Mesenteric fat pad (tissue), 1 donor: ENCODE measurements around the gene CCDC116. TPM values are rescaled to one million over a fixed set of nuclear protein-coding genes. Genes with fewer than 3 reads are reported as not detected.
"Not testable (repeated sequence)": the region's sequence is repeated elsewhere in the genome, so short reads cannot be mapped to it uniquely, and the experiment has no call there.

Experiments
- DNase-seq: peaks from one replicate; pipeline ENCODE4 v3.0.0-alpha.2; 2020; ENCODE audit warnings: low spot score
- total RNA-seq: library from RNA; stranded (reverse); fragmentation: NEBNext Ultra II Directional; extraction: Animal tissue kit (Norgen Biotek cat#: 25700); gene quantifications from one replicate; pipeline ENCODE4 v1.2.1, GENCODE V29; 2021
- donor health status: DM: yes; HTN: yes; CAD: no.

The CCDC116 gene
- total RNA-seq, 1 donor from 2014 or later, result 0.39 TPM

DNA sequence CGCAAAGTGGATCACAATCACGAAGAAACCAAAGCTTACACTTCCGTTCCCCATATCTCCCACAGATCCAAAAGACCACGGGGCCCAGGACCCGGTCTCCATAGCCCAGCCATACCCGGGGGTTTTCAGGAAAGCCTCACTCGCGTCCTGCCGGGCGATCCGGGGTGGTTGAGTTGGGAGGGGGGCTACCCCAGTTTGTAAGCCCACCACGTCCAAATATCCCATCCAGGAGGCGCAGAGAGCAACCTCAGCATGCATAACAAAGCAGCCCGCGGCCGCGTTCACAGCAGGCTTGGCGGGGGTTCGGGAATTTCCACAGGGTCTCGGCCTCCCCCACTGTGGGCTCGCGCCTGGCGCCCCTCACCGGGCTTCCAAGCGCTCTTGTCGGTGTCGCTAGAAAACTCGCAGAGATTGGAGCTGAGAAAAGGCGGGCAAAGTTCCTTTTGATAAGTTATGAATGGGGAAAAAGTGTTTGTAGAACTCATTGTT is 19.0 kb downstream of the CCDC116 start:
- DNase-seq, result no peak

DNA sequence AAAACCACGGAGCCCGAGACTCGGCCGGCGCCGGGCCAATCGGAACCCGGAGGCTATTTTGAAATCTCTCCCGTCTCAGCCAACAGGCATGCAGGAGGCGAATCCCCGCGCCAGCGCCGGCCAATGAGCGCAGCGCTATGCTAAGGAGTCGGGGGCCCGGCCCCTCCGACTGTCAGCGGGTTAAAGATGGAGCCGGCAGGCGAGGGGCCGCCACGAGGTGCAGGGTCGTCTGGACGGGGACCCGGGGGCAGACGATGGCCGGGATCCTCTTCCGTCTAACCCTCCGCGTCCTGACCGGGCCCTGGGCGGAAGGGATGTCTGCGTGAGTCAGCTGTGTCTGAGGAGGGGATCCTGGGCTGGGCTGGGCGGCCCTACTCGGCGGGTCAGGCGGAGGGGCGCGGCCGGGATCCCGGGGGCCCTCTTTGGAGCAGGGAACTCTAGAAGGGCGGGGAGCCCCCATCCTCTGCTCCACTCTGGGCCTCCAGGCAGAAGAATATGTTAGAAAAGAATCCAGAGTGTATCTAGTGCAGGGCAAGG is 19.5 kb downstream of the CCDC116 start:
- DNase-seq, result peak; percentile 95

GRCh38 chr22:21652547-21653545 is 20.3 kb downstream of the CCDC116 start:
- DNase-seq, result no peak

- DNase-seq, result no peak
These were observed 24.4 kb downstream of the CCDC116 start for GRCh38 chr22:21657020-21657359.

GRCh38 chr22:21657360-21658032 is 24.9 kb downstream of the CCDC116 start:
- DNase-seq, result no peak

DNA sequence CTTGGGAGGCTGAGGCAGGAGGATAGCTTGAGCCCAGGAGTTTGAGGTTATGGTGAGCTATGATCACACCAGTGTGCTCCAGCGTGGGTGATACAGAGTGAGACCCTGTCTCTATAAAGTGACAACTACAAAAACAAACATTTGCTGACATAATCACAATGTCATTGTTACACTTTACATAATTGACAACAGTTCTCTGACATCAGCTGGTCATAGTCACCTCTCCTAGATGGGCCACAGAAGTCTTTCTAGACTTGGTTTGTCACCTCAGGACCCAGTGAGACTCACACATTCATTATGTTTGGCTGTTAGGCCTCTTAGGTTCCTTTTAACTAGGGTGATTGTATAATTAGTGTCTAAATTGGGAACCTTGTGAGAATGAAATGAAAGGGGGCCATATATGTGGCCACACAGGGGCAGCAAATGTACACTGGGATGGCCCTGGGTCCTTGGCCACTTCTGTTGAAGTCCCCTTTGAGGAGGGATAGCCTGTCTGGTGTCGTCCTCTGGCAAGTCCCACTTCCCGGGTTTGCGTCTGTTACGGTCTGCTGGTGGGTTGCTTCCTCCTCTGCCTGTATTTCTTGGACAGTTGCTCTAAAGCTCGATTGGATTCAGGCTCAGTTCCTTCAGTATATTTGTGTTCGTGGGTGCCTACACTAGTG is 27.4 kb downstream of the CCDC116 start:
- no peak for DNase-seq

- no peak for DNase-seq
These were observed 28.3 kb downstream of the CCDC116 start for GRCh38 chr22:21660904-21661303.

DNA sequence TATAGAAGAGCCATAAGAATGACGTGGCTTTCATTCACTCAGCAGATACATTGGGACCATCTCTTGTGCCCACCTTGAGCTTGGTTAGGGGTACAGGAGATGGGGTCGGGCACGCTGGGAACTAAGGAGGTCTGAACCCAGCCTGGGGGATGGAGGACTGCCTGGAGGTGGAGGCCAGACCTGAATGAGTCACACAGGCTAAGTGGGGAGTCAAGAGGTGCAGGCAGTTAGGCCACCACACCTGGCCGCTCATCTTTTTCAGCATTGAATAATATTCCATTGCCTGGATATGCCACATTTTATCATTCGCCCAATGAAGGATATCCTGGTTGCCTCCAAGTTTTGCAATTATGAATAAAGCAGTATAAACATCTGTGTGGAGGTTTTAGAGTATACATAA is 29.4 kb downstream of the CCDC116 start:
- no peak for DNase-seq

- no peak for DNase-seq
These were observed 31.2 kb downstream of the CCDC116 start for GRCh38 chr22:21663738-21664137.

GRCh38 chr22:21665047-21665851 is 32.7 kb downstream of the CCDC116 start:
- no peak for DNase-seq

GRCh38 chr22:21666786-21667185 is 34.2 kb downstream of the CCDC116 start:
- no peak for DNase-seq

DNA sequence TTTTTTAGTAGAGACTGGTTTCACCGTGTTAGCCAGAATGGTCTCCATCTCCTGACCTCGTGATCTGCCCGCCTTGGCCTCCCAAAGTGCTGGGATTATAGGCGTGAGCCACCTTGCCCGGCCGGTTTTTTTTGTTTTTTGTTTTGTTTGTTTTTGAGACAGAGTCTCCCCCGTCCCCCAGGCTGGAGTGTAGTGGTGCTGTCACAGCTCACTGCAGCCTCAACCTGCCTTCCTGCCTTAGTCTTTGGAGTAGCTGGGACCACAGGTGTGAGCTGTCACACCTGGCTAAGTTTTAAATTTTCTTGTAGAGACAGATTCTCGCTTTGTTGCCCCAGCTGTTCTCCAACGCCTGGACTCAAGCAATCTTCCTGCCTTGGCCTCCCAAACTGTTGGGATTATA is 36.5 kb downstream of the CCDC116 start:
- no peak for DNase-seq

DNA sequence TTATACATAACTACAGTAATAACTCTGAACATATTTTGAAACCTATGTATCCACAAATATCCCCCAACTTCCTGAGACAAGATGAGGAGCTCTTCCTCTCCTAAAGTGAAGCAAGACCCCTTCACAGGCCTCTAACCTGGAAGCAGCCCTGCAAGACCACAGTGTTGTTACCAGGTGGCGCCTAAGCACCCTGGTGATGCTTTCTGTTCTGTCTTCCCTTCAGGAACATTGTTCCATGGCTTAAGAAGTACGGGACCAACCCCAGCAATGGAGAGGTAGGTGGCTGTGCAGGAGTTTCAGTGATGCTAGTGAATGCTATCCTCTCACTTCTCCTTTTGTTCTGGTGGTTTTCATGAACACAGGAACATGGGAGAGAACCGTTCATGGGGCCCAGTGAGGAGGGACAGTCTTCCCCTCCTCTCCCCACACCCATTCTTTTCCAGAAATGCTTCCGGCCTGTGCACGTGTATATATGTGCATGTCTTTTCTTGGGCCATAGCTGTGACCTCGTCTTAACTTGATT is 39.6 kb downstream of the CCDC116 start:
- DNase-seq, result no peak

GRCh38 chr22:21673534-21674321 is 41.2 kb downstream of the CCDC116 start:
- no peak for DNase-seq

GRCh38 chr22:21674638-21675245 is 42.2 kb downstream of the CCDC116 start:
- DNase-seq, result no peak

- no peak for DNase-seq
These were observed 45.3 kb downstream of the CCDC116 start for GRCh38 chr22:21677606-21678443.

DNA sequence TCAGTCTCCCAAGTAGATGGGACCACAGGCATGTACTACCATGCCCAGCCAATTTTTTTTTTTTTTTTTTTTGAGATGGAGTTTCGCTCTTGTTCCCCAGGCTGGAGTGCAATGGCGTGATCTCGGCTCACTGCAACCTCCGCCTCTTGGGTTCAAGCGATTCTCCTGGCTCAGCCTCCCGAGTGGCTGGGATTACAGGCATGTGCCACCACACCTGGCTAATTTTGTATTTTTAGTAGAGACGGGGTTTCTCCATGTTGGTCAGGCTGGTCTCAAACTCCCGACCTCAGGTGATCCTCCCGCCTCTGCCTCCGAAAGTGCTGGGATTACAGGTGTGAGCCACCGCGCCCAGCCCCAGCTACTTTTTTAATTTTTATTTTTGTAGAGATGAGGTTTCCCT is 46.3 kb downstream of the CCDC116 start:
- not testable (repeated sequence) for DNase-seq

GRCh38 chr22:21679383-21679782 is 46.8 kb downstream of the CCDC116 start:
- no peak for DNase-seq
